Measurements from ENCODE around the gene PLEKHG3. TPM values are rescaled to one million over a fixed set of nuclear protein-coding genes. Genes with fewer than 3 reads are reported as not detected.

PLEKHG3 gene
- total and polyA plus RNA-seq, 8 donors = 33.3 to 60.7 (median 39.7) TPM

DNA sequence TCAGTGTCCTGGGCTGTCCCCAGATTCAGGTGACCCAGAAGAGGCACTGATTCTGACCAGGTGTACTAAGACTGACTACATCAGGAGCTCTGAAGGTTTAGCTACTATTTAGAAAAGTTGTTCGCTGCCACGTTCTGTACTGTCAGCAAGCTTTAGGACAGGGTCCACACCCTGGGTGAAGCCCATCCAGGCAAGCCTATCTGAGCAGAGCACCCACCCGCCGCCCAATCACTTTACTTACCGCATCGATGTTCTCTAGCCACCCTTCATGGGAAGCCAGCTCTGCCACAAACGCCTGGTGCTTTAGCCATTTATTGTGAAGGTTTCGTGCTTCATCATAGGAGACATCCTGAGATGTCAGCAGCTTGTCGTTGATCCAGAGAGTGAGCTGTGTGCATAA, 79.8 kb downstream of the PLEKHG3 start:
- 89 to 92% methylated on average over 9 of the region's 9 CpGs for WGBS, 2 donors
- Histone ChIP-seq H3K36me3 (no peaks in the 10 kb centered on the region), H3K4me3 (no peak overlapping the region), H3K27ac (no peak overlapping the region), H3K4me1 (no peaks in the 10 kb centered on the region), H3K9me3 (no peaks in the 10 kb centered on the region), H3K27me3 (no peaks in the 10 kb centered on the region)
- TF ChIP-seq, protein P1, sequence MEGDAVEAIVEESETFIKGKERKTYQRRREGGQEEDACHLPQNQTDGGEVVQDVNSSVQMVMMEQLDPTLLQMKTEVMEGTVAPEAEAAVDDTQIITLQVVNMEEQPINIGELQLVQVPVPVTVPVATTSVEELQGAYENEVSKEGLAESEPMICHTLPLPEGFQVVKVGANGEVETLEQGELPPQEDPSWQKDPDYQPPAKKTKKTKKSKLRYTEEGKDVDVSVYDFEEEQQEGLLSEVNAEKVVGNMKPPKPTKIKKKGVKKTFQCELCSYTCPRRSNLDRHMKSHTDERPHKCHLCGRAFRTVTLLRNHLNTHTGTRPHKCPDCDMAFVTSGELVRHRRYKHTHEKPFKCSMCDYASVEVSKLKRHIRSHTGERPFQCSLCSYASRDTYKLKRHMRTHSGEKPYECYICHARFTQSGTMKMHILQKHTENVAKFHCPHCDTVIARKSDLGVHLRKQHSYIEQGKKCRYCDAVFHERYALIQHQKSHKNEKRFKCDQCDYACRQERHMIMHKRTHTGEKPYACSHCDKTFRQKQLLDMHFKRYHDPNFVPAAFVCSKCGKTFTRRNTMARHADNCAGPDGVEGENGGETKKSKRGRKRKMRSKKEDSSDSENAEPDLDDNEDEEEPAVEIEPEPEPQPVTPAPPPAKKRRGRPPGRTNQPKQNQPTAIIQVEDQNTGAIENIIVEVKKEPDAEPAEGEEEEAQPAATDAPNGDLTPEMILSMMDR (IDR thresholded peaks at IDR 0.05) = no peak
- DNase-seq (no peak), FAIRE-seq (no peak), ATAC-seq (no peak)
- intact Hi-C loops (cut with DNase I) = no loop called here

DNA sequence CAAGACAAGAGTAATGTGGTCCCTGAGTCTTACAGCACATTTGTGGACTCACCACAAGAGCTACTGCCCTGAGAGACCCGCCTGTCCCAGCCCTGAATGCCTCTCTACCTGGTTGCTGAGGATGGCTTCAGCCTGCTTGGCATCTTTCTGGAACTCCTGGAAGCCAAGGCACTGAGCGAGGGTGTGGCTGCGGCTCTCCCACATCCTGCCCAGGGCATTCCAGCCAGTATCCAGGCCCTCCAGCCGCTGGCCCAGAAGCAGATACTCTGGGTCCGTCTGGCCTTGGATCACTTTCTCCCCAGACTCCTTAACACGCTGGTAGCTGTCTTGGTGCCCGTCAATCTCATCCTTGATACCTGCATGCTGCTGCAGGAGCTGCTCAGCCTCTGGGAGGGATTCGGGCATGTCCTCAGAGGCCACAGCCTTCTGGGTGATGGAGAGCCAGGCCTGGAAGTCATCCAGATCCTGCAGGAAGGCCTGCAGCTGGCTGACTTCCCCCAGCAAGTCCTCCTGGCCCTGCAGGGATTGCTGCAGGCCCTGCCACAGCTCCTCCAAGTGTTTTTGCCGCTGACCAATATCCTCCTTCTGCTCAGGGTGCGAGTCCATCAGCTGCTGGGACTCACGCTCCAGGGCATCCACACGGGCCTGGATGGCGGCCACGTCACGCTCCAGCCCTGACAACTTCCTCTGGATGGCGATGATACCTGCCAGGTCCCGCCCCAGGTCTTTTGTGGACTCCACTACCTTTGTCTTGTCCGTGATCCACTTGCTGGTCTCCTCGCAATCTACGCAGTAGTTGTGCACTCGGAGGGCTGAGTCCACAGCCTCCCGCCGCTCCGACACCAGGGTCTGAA, 82.3 kb downstream of the PLEKHG3 start:
- H3K27ac ChIP-seq = no peak overlapping the region
- H3K36me3 ChIP-seq = no peaks in the 10 kb centered on the region
- DNase-seq = no peak
- H3K27me3 ChIP-seq = no peaks in the 10 kb centered on the region
- WGBS, 2 donors = 88 to 89% methylated on average over 23 to 24 of the region's 24 CpGs
- TF ChIP-seq, protein P1 (IDR thresholded peaks at IDR 0.05) = no peak
- FAIRE-seq = no peak
- no peaks in the 10 kb centered on the region for H3K4me1 ChIP-seq
- H3K9me3 ChIP-seq = no peaks in the 10 kb centered on the region
- intact Hi-C loops (cut with DNase I) = no loop called here
- ATAC-seq = no peak
- no peak overlapping the region for H3K4me3 ChIP-seq

DNA sequence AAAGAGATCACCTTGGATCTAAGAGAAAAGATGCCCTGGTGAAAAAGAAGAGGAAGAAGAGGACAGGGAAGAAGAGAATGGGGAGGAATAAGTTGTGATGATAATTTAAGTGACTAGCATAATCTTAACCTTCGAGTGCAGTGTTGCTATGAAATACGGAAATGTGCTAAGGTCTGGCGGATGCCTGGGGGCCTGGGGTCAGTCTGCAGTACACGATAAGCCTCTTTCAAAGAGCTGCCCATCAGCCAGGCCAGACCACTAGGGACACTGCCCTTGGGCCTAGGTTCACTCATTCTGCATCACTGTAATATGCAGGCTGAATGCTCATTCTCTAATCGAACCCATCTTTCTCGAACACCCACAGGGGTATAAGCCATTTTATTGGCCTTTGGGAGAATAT, 83.4 kb downstream of the PLEKHG3 start:
- intact Hi-C loops (cut with DNase I) = no loop called here
- Histone ChIP-seq H3K36me3 (no peaks in the 10 kb centered on the region), H3K27me3 (no peaks in the 10 kb centered on the region), H3K27ac (no peak overlapping the region), H3K4me3 (no peak overlapping the region), H3K9me3 (no peaks in the 10 kb centered on the region), H3K4me1 (no peaks in the 10 kb centered on the region)
- DNase-seq = no peak
- no peak for FAIRE-seq
- TF ChIP-seq, protein P1 (IDR thresholded peaks at IDR 0.05) = no peak
- WGBS, 2 donors = 91 to 95% methylated on average over 6 of the region's 6 CpGs
- ATAC-seq = no peak

DNA sequence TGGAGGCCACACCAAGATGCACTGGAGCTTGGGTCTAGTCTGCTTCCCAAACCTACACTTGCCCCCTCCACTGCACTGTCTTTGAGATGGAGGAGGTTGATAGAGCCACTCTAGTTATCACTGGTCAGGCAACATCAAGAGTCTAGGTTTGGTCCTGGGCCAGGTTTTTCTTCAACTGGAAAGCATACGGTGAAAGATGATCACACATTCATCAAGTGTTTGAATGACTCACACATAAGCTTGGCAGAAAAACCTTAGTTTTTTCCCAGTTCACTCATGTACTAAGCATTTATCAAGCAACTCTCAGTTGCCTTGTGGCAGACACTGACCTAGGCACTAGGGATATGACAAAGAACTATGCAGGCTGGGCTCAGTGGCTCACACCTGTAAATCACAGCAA, 84.5 kb downstream of the PLEKHG3 start:
- Histone ChIP-seq H3K36me3 (no peaks in the 10 kb centered on the region), H3K4me1 (no peaks in the 10 kb centered on the region), H3K27me3 (no peaks in the 10 kb centered on the region), H3K27ac (no peak overlapping the region), H3K4me3 (no peak overlapping the region), H3K9me3 (no peaks in the 10 kb centered on the region)
- ATAC-seq (peak in 2 of 4 donors; percentile 24 to 36), FAIRE-seq (no peak), DNase-seq (no peak)
- intact Hi-C loops (cut with DNase I) = no loop called here
- TF ChIP-seq, protein P1 (IDR thresholded peaks at IDR 0.05) = no peak
- 32 to 47% methylated on average over 1 of the region's 1 CpG for WGBS, 2 donors

DNA sequence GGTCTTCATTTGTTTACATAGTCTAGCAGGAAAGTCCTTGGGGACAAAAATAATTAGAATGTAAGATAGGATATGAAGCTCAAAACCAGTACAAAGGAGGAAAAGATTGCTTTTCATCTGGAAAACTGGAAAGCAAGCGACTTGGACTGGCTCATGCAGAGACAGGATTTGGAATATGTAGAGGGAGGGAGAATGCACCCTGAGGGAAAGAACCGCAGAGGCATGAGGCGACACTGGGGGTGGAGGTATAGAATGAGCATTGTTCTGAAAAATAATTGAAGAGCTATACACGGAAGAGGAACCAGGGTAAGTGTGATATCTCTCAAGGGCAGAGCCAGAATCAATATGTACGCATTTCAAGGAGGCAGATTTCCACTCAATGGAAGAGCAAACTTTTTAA, 85.5 kb downstream of the PLEKHG3 start:
- no peak for ATAC-seq
- intact Hi-C loops (cut with DNase I) = no loop called here
- no peak for FAIRE-seq
- Histone ChIP-seq H3K27ac (no peak overlapping the region), H3K36me3 (no peaks in the 10 kb centered on the region), H3K4me3 (no peak overlapping the region), H3K4me1 (no peaks in the 10 kb centered on the region), H3K27me3 (no peaks in the 10 kb centered on the region), H3K9me3 (no peaks in the 10 kb centered on the region)
- WGBS, 2 donors = 48 to 58% methylated on average over 5 of the region's 5 CpGs
- TF ChIP-seq, protein P1 (IDR thresholded peaks at IDR 0.05) = no peak
- no peak for DNase-seq

All from pancreas (tissue), 10 donors.